ENCODE results near the gene ZNF335. TPM values are rescaled to one million over a fixed set of nuclear protein-coding genes. Genes with fewer than 3 reads are reported as not detected.

Gene ZNF335
- total and polyA plus RNA-seq, 2 of the 8 experiments (the other 6 are each of a cell fraction or from before 2014, with no cell fraction given): 12.4 to 14.6 TPM

DNA sequence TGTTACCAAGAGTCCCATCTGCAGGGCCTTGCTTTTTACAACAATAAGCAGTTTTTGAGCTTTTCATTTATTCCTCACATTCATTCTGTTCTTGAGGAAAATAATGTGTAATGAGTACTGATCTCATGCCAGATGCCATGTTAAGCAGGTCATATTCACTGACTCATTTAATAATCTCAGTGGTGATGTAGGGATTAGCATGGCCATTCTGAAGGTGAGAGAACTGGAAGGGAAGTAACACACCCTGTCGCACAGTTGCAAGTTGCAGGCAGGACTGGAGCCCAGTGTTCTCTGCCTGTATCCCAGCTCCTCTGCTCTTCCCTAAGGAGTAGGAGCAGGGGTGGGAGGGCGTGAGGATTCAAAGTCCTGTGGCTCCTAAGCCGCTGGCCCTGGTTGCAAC is 31.9 kb downstream of the ZNF335 start:
- H3K27ac ChIP-seq (ENCODE audit: low read depth, low read length): no peak overlapping the region
- no peak overlapping the region for H3K9ac ChIP-seq (replicated peaks in 1 of 4; ENCODE audit: extremely low read depth in 1 of 4, low read depth in 3 of 4, low read length in 3 of 4)
- no peak overlapping the region for H2BK120ac ChIP-seq (replicated peaks; ENCODE audit: low read depth, low read length)
- no peak overlapping the region for H3K14ac ChIP-seq (ENCODE audit: insufficient read length)
- H3K23ac ChIP-seq (ENCODE audit: insufficient read length): no peak overlapping the region
- no peak overlapping the region for H3K4ac ChIP-seq (replicated peaks; ENCODE audit: insufficient read length, low read depth, low read length)
- H4K91ac ChIP-seq (replicated peaks; ENCODE audit: insufficient read length, low read length): no peak overlapping the region
- H4K20me1 ChIP-seq (replicated peaks in 1 of 2; ENCODE audit: control insufficient read depth in 1 of 2, insufficient read depth in 2 of 2, low read length in 2 of 2): peaks cover 2 to 4% of the 10 kb centered on the region in 2 experiments
- 0 out of 2 replicates have a peak overlapping the region, but pooled peaks have one; percentile 37 for H2BK20ac ChIP-seq (ENCODE audit: low read length)
- H3K79me2 ChIP-seq (ENCODE audit: control insufficient read depth in 1 of 2, insufficient read depth in 2 of 2, low read length in 2 of 2): peaks cover 0 to 19% of the 10 kb centered on the region in 2 experiments; a peak in 2 of 4 replicates
- no peak overlapping the region for H3K4me3 ChIP-seq (ENCODE audit: extremely low read depth in 1 of 4, insufficient read depth in 2 of 4, low read depth in 3 of 4, low read length in 4 of 4)
- H2BK12ac ChIP-seq (ENCODE audit: low read depth, low read length): peak overlapping the region; percentile 72; the same call in 1 of the 2 replicates
- no peak overlapping the region for H3K4me2 ChIP-seq (ENCODE audit: insufficient read depth in 1 of 2, low read depth in 2 of 2, low read length in 2 of 2)
- H2AFZ ChIP-seq (ENCODE audit: low read length): no peak overlapping the region
- peaks cover 0 to 25% (median 9%) of the 10 kb centered on the region in 4 experiments; a peak in 6 of 7 replicates for H3K4me1 ChIP-seq (replicated peaks in 1 of 4; ENCODE audit: control insufficient read depth in 3 of 4, insufficient read depth in 4 of 4, low read length in 3 of 4)
- no peak overlapping the region for H3K18ac ChIP-seq (ENCODE audit: extremely low read depth, low read length)
- H2BK15ac ChIP-seq (ENCODE audit: low read length): no peak overlapping the region
- no peaks in the 10 kb centered on the region for H3K9me3 ChIP-seq (ENCODE audit: insufficient read depth in 2 of 2, low read depth in 1 of 2, low read length in 1 of 2)
- H3K79me1 ChIP-seq (ENCODE audit: low read depth, low read length): no peaks in the 10 kb centered on the region; the same call in 1 of the 2 replicates
- FAIRE-seq (no peak), DNase-seq (ENCODE audit: low read depth in 1 of 2, low spot score in 2 of 2) (no peak)
- no peak overlapping the region for H3K56ac ChIP-seq (replicated peaks; ENCODE audit: insufficient read length, low read depth, low read length)
- H3K27me3 ChIP-seq (replicated peaks in 1 of 4; ENCODE audit: control insufficient read depth in 3 of 4, extremely low read depth in 1 of 4, insufficient read depth in 3 of 4, low read length in 3 of 4): no peaks in the 10 kb centered on the region; a peak in 1 of 7 replicates
- H2BK5ac ChIP-seq (ENCODE audit: low read depth, low read length): 0 out of 2 replicates have a peak overlapping the region, but pooled peaks have one; percentile 90
- H2AK5ac ChIP-seq (ENCODE audit: low read depth, low read length): peak overlapping the region; percentile 86; the same call in 1 of the 2 replicates
- H4K8ac ChIP-seq (ENCODE audit: extremely low read depth, insufficient read depth, low read length): no peak overlapping the region; the same call in 1 of the 2 replicates
- H4K5ac ChIP-seq (ENCODE audit: insufficient read length, low read depth, low read length): no peak overlapping the region
- H3K23me2 ChIP-seq (ENCODE audit: low read depth, low read length): no peaks in the 10 kb centered on the region
- 88% methylated on average over 3 of the region's 3 CpGs; no CpG with 5 or more reads in 1 of the 2 experiments for WGBS, 2 experiments (ENCODE audit: extremely low coverage in 1 of 2, insufficient coverage in 1 of 2, insufficient read length in 1 of 2, insufficient replicate concordance in 2 of 2, low coverage in 1 of 2, low lambda C conversion rate in 2 of 2, missing lambda C conversion rate in 1 of 2)
- CTCF ChIA-PET (ENCODE audit: partially characterized antibody): interaction anchor here (0.6 to 2.7 kb wide), 3 partner anchors 9 to 110 kb away, joined by 4 to 13 read pairs (median 11); no protein-coding TSS in a partner anchor
- peaks cover 22 to 58% (median 50%) of the 10 kb centered on the region in 4 experiments for H3K36me3 ChIP-seq (ENCODE audit: control insufficient read depth in 2 of 4, insufficient read depth in 4 of 4, low read length in 3 of 4)
- POLR2A ChIA-PET (ENCODE audit: partially characterized antibody): interaction anchor here (0.8 to 18.4 kb wide), 9 partner anchors 9 to 48 kb away, joined by 3 to 283 read pairs (median 8); partner anchors contain the start of genes CTSA, NEURL2 and PLTP
- TF ChIP-seq SP1 (IDR thresholded peaks at IDR 0.05; ENCODE audit: low read depth, low read length) (no peak), CTCF (IDR thresholded peaks at IDR 0.05; ENCODE audit: control extremely low read depth in 1 of 3, insufficient read depth in 1 of 3, low read depth in 1 of 3, low read length in 3 of 3) (no peak), TAF1 (IDR thresholded peaks at IDR 0.05; ENCODE audit: low read depth, low read length) (no peak), TAF7 (optimal IDR thresholded peaks at IDR 0.05; ENCODE audit: borderline replicate concordance, low read depth, low read length) (no peak), CBX5 (IDR thresholded peaks at IDR 0.05; ENCODE audit: low read depth, low read length) (no peak), NANOG (IDR thresholded peaks at IDR 0.05; ENCODE audit: insufficient read depth, low read depth, low read length, poor library complexity, severe bottlenecking) (no peak), KDM5A (IDR thresholded peaks at IDR 0.05; ENCODE audit: low read length) (no peak), FOSL1 (IDR thresholded peaks at IDR 0.05; ENCODE audit: insufficient read depth, low read depth, low read length) (no peak), KDM1A (IDR thresholded peaks at IDR 0.05; ENCODE audit: borderline replicate concordance, low read length) (no peak), MAFK (IDR thresholded peaks at IDR 0.05; ENCODE audit: low read depth, low read length) (no peak), POLR2AphosphoS5 (IDR thresholded peaks at IDR 0.05; ENCODE audit: low read depth, low read length) (no peak)

Measured in H1 (cell line).